DND-41 (cell line): Measurements from ENCODE around the gene REEP2.

ENCODE experiments used
- ATAC-seq: fragments of 200-7000 bp; cut with Tn5 transposase; 3 replicates; pipeline ENCODE4 v1.9.1; 2021; ENCODE audit warnings: low read depth; ENCODE audit not compliant: insufficient read depth
- DNase-seq: peaks from one replicate; pipeline ENCODE4 v3.0.0-alpha.2; 2020
- H2AFZ ChIP-seq: 2 replicates; pipeline ENCODE4 v1.6.0; 2012; ENCODE audit warnings: low read depth, low read length
- H3K27ac ChIP-seq: 2 replicates; pipeline ENCODE4 v1.5.1; 2012; ENCODE audit warnings: low read length, inconsistent platforms
- H3K27me3 ChIP-seq: fragments of 200-600 bp; sonication (generic); 2 replicates; pipeline ENCODE4 v1.6.0; 2012; ENCODE audit warnings: low read length, mild to moderate bottlenecking, inconsistent platforms; ENCODE audit not compliant: insufficient read depth, poor library complexity
- H3K36me3 ChIP-seq: 2 replicates; pipeline ENCODE4 v1.5.1; 2012; ENCODE audit warnings: low read length, inconsistent platforms; ENCODE audit not compliant: insufficient read depth
- H3K4me1 ChIP-seq: 2 replicates; pipeline ENCODE4 v1.5.1; 2012; ENCODE audit warnings: mild to moderate bottlenecking, low read length; ENCODE audit not compliant: insufficient read depth
- H3K4me2 ChIP-seq: 2 replicates; pipeline ENCODE4 v1.6.0; 2012; ENCODE audit warnings: mild to moderate bottlenecking, moderate library complexity, low read length, inconsistent platforms; ENCODE audit not compliant: insufficient read depth
- H3K4me3 ChIP-seq, 2 experiments: fragments of 200-600 bp in 1 of 2; shearing (Covaris generic) in 1 of 2; 2 replicates each; pipeline ENCODE4 v1.5.1; 2012 to 2016; ENCODE audit warnings: inconsistent platforms in 2 of 2, low read length in 2 of 2, mild to moderate bottlenecking in 2 of 2, low read depth in 1 of 2, moderate library complexity in 1 of 2
- H3K79me2 ChIP-seq: 2 replicates; pipeline ENCODE4 v1.6.0; 2012; ENCODE audit warnings: low read length, inconsistent platforms; ENCODE audit not compliant: insufficient read depth
- H3K9ac ChIP-seq: 2 replicates; pipeline ENCODE4 v1.6.0; 2012; ENCODE audit warnings: low read depth, mild to moderate bottlenecking, inconsistent platforms, low read length, moderate library complexity
- H3K9me3 ChIP-seq: 2 replicates; pipeline ENCODE4 v1.5.1; 2012; ENCODE audit warnings: low read length, moderate library complexity, mild to moderate bottlenecking, inconsistent platforms; ENCODE audit not compliant: insufficient read depth, severe bottlenecking
- H4K20me1 ChIP-seq: 2 replicates; pipeline ENCODE4 v1.6.0; 2012; ENCODE audit warnings: low read length; ENCODE audit not compliant: insufficient read depth
- EZH2 ChIP-seq: IDR thresholded peaks from 3 replicates; pipeline ENCODE4 v1.6.1; 2012; ENCODE audit warnings: borderline replicate concordance, low read depth, mild to moderate bottlenecking, moderate library complexity, low read length, inconsistent platforms; ENCODE audit not compliant: severe bottlenecking
- TF ChIP-seq, protein P1 (sequence below): IDR thresholded peaks from 2 replicates; pipeline ENCODE4 v1.5.1; 2012; ENCODE audit warnings: borderline replicate concordance, low read length, moderate library complexity, mild to moderate bottlenecking; ENCODE audit not compliant: poor library complexity, severe bottlenecking; ENCODE audit errors: extremely low read depth

Gene REEP2

DNA sequence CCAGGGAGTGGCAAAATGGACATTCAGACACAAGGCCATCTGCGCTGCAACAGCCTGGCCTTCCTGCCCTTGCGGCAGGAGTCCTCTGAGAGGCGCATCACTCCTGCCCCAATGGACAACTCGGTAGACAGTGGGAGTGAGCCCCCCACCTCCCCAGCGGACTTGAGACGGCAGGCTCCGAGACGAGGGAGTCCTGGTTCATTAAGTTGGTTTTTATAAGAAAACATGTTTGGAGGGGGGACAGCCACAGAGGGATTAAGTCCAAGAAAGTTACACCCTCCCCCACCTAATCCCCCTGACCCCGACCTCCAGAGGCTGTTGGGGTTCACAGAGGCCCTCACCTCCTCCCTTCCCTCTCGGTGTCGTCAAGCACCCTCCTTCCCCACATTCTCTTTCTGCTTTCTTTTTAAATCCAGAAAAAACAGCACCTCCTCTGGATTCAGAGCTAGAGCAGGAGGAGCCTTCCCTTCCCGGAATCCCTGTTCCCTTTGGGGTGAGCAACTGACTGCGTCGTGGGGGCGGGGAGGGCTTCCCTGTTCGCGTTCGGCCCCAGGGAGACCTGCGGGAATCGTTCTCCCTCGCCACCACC, 24.7 kb downstream of the REEP2 start:
- TF ChIP-seq EZH2 = no peak
- TF ChIP-seq, protein P1, sequence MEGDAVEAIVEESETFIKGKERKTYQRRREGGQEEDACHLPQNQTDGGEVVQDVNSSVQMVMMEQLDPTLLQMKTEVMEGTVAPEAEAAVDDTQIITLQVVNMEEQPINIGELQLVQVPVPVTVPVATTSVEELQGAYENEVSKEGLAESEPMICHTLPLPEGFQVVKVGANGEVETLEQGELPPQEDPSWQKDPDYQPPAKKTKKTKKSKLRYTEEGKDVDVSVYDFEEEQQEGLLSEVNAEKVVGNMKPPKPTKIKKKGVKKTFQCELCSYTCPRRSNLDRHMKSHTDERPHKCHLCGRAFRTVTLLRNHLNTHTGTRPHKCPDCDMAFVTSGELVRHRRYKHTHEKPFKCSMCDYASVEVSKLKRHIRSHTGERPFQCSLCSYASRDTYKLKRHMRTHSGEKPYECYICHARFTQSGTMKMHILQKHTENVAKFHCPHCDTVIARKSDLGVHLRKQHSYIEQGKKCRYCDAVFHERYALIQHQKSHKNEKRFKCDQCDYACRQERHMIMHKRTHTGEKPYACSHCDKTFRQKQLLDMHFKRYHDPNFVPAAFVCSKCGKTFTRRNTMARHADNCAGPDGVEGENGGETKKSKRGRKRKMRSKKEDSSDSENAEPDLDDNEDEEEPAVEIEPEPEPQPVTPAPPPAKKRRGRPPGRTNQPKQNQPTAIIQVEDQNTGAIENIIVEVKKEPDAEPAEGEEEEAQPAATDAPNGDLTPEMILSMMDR = no peak
- Histone ChIP-seq H3K4me2 (peak overlapping the region; percentile 97), H3K27me3 (no peaks in the 10 kb centered on the region), H3K36me3 (peaks cover 19% of the 10 kb centered on the region), H3K79me2 (peaks cover 20% of the 10 kb centered on the region), H3K27ac (peak overlapping the region; percentile 82), H3K9me3 (no peaks in the 10 kb centered on the region), H4K20me1 (peaks cover 25% of the 10 kb centered on the region), H3K4me1 (peaks cover 44% of the 10 kb centered on the region), H2AFZ (peak overlapping the region; percentile 76), H3K9ac (peak overlapping the region; percentile 71), H3K4me3 (peak overlapping the region; percentile 16 to 60; a peak in 3 of 4 replicates)
- DNase-seq (no peak), ATAC-seq (no peak)

DNA sequence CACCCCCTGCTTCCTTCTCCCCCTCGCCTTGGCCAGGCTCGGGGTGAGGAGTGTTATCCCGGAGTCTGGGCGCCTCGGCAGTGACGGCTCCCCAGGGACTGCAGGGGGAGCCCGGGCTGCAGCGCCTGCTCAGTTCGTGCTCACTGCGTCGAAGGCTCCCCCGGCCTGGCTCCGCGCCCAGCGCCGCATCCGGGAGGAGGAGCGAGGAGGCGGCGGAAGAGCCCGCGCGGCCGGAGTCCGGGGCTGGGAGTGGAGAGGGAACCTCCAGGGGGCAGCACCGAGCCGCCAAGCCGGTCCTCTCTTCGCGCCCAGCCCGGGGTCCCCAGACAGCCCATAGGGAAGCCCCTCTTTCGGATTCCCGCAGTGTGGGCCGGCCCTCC, 25.1 kb downstream of the REEP2 start:
- DNase-seq = peak; percentile 95
- H3K4me1 ChIP-seq = peaks cover 44% of the 10 kb centered on the region
- no peaks in the 10 kb centered on the region for H3K27me3 ChIP-seq
- H3K9ac ChIP-seq = peak overlapping the region; percentile 71
- no peak for TF ChIP-seq EZH2
- TF ChIP-seq, protein P1 = peak; percentile 80
- peak overlapping the region; percentile 86 for H3K27ac ChIP-seq
- peak overlapping the region; percentile 97 for H3K4me2 ChIP-seq
- peaks cover 20% of the 10 kb centered on the region for H3K79me2 ChIP-seq
- H4K20me1 ChIP-seq = peaks cover 25% of the 10 kb centered on the region
- H3K9me3 ChIP-seq = no peaks in the 10 kb centered on the region
- peak; percentile 71 for ATAC-seq
- peaks cover 19% of the 10 kb centered on the region for H3K36me3 ChIP-seq
- H3K4me3 ChIP-seq = peak overlapping the region; percentile 19 to 60; a peak in 3 of 4 replicates
- H2AFZ ChIP-seq = peak overlapping the region; percentile 76

DNA sequence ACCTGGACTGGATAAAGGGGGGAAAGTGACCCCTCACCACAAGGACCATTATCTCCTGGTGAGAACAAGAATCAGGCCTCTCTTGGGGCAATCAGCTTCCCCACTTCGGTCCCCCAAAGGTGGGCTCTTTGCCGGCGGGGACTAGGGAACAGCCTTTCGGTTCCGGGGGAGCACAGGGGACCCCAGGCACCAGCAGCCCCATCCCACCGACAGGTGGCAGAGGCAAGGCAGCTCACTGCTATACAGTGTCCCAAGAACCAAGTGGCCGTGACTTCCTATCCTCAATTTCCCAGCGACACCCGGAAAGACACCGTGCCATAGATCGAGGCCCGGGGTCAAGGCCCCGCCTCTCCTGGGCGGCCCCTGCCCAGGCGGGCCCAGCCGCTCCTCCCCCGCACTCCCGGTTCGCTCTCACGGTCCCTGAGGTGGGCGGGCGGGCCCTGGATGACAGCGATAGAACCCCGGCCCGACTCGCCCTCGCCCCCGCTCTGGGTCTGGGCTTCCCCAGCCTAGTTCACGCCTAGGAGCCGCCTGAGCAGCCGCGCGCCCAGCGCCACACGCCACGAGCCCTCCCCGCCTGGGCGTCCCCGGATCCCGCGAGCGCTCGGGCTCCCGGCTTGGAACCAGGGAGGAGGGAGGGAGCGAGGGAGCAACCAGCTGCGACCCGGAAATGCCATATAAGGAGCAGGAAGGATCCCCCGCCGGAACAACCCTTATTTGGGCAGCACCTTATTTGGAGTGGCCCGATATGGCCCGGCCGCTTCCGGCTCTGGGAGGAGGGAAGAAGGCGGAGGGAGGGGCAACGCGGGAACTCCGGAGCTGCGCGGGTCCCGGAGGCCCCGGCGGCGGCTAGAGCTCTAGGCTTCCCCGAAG, 25.8 kb downstream of the REEP2 start:
- H3K4me2 ChIP-seq = peak overlapping the region; percentile 97
- H3K79me2 ChIP-seq = peaks cover 20% of the 10 kb centered on the region
- peaks cover 30% of the 10 kb centered on the region for H4K20me1 ChIP-seq
- H3K9ac ChIP-seq = peak overlapping the region; percentile 71
- peaks cover 19% of the 10 kb centered on the region for H3K36me3 ChIP-seq
- peak overlapping the region; percentile 86 for H3K27ac ChIP-seq
- ATAC-seq = peak; percentile 77
- no peaks in the 10 kb centered on the region for H3K9me3 ChIP-seq
- H2AFZ ChIP-seq = peak overlapping the region; percentile 70
- TF ChIP-seq, protein P1 = no peak
- TF ChIP-seq EZH2 = no peak
- peak overlapping the region; percentile 19 to 60; a peak in 3 of 4 replicates for H3K4me3 ChIP-seq
- no peaks in the 10 kb centered on the region for H3K27me3 ChIP-seq
- H3K4me1 ChIP-seq = peaks cover 42% of the 10 kb centered on the region
- DNase-seq = peak; percentile 98
